ENCODE data around the gene FOXJ2. TPM values are rescaled to one million over a fixed set of nuclear protein-coding genes. Genes with fewer than 3 reads are reported as not detected.
"Not testable (repeated sequence)": the region's sequence is repeated elsewhere in the genome, so short reads cannot be mapped to it uniquely, and the experiment has no call there.

The FOXJ2 gene
- total RNA-seq: 19.4 TPM

DNA sequence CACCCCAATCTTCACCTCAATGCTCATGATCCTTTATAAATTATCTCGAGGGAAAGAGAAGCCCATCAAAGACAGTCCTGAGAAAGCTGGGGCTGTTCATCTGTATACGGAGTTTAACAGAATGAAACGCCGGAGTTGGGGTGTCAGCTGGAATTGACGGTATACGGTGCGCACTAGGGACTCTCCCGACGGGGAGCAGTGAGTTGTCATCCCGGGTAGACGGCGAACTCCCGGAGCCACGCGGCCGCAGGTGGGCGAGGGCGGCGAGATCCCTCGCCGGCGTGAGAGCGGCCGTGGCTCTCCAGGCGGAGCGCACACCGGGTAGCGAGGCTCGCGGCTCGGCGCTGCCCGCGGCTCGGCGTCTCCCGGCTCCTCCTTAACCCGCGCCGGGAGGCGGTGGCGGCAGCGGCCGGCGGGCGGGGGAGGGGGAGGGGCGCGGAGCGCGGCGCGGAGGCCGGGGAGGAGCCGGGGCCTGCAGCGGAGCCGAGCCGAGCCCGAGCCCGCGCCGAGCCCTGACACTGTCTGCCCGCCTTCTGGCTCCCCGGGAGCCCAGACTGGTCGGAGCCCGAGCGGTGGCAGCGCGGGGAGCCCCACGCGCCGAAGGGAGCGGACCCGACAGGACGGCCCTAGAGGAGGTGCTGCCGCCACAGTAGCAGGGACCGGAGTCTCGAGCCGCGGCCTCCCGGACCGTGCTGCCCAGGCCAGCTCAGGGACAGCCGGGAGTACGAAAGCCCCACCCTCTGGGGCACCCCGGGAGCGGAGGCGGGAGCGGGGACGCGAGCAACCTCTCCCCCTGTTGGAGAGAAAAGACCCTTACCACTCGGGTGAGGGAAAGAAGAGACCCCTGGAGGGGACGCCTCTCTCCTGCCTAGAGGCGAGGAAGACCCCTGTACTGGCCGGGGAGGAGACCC, at the start of gene FOXJ2:
FOXJ2 (plus strand) TSS at position 475 of the 911 bp plus-strand sequence. CDS start 7,117 bp downstream, outside the sequence.
- peaks cover 53% of the 10 kb centered on the region for H3K4me1 ChIP-seq (ENCODE audit: insufficient read depth, low read length)
- peak within 1 kb of the TSS; percentile 84 for H3K4me3 ChIP-seq (ENCODE audit: low read length)
- H3K27me3 ChIP-seq (ENCODE audit: insufficient read depth, low read length): no peaks in the 10 kb centered on the region
- H3K9me3 ChIP-seq (ENCODE audit: low read depth, low read length): no peaks in the 10 kb centered on the region

DNA sequence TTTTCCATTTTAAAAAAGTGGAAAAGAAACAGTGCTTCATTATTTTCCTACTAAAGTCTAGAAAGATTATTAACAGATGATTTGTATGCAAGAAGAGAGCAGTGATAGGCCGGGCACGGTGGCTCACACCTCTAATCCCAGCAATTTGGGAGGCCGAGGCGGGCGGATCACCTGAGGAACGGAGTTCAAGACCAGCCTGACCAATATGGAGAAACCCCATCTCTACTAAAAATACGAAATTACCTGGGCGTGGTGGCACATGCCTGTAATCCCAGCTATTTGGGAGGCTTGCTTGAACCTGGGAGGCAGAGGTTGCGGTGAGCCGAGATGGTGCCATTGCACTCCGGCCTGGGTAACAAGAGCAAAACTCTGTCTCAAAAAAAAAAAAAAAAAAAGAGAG, 49.5 kb upstream of the FOXJ2 start:
- H3K4me3 ChIP-seq (ENCODE audit: low read length); H3K27me3 ChIP-seq (ENCODE audit: insufficient read depth, low read length); H3K9me3 ChIP-seq (ENCODE audit: low read depth, low read length): not testable (repeated sequence)
- peaks cover 24% of the 10 kb centered on the region for H3K4me1 ChIP-seq (ENCODE audit: insufficient read depth, low read length)

DNA sequence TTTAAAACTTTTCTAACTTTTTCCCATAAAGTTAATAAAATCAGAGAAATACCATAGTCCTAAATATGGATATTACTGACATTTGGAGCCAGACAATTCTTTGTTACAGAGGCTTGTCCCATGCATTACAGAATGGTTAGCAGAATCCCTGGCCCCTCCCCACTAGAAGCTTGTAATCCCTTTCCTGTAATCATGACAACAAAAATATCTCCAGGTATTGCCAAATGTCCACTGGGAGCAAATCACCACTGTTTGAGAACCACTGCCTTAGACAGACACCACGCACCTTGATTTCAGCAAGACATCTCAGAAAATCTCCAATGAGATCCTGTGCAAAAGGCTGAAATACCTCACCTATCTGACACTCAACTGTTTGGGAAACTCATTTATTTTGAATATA, 49.1 kb upstream of the FOXJ2 start:
- not testable (repeated sequence) for H3K9me3 ChIP-seq (ENCODE audit: low read depth, low read length)

DNA sequence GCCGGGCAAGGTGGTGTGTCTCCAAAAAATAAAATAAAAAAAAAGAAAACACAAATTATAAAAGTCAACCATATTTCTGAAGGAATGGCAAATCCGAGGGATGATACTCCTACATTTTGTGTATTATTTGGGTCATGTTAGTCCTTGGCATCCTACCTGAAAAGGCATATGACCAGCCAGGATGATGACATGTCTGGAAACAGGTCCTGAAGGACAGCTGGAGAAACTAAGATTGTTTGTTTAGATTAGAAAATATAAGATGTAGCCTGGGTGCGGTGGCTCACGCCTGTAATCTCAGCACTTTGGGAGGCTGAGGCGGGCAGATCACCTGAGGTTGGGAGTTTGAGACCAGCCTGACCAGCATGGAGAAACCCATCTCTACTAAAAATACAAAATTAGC, 47.6 kb upstream of the FOXJ2 start:
- H3K4me3 ChIP-seq (ENCODE audit: low read length): no peak overlapping the region
- no peaks in the 10 kb centered on the region for H3K9me3 ChIP-seq (ENCODE audit: low read depth, low read length)
- H3K27me3 ChIP-seq (ENCODE audit: insufficient read depth, low read length): no peaks in the 10 kb centered on the region
- peaks cover 32% of the 10 kb centered on the region for H3K4me1 ChIP-seq (ENCODE audit: insufficient read depth, low read length)

More for the DNA sequence above, 49.1 kb upstream of the FOXJ2 start:
- H3K4me3 ChIP-seq (ENCODE audit: low read length); H3K27me3 ChIP-seq (ENCODE audit: insufficient read depth, low read length): not testable (repeated sequence)
- peaks cover 24% of the 10 kb centered on the region for H3K4me1 ChIP-seq (ENCODE audit: insufficient read depth, low read length)

DNA sequence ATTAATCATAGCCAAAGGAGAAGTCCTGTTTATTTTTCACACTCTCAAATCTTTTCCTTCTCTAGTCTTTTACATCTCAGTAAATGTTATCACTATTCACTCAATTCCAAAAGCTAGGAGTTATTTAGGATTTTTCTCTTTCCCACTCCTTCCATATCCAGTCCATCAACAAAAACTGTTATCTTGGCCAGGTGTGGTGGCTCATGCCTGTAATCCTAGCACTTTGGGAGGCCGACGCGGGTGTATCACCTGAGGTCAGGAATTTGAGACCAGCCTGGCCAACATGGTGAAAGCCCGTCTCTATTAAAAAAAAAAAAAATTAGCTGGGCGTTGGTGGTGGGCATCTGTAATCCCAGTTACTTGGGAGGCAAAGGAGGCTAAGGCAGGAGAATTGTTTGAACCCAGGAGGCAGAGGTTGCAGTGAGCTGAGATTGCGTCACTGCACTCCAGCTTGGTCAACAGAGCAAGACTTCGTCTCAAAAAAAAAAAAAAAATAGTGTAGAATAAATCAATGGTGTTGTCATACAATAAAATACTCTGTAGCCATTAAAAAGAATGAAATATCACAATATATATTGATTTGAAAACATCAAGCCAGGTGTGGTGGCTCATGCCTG, 46.6 kb upstream of the FOXJ2 start:
- no peaks in the 10 kb centered on the region for H3K27me3 ChIP-seq (ENCODE audit: insufficient read depth, low read length)
- H3K4me3 ChIP-seq (ENCODE audit: low read length): no peak overlapping the region
- H3K9me3 ChIP-seq (ENCODE audit: low read depth, low read length): no peaks in the 10 kb centered on the region
- peaks cover 42% of the 10 kb centered on the region for H3K4me1 ChIP-seq (ENCODE audit: insufficient read depth, low read length)

DNA sequence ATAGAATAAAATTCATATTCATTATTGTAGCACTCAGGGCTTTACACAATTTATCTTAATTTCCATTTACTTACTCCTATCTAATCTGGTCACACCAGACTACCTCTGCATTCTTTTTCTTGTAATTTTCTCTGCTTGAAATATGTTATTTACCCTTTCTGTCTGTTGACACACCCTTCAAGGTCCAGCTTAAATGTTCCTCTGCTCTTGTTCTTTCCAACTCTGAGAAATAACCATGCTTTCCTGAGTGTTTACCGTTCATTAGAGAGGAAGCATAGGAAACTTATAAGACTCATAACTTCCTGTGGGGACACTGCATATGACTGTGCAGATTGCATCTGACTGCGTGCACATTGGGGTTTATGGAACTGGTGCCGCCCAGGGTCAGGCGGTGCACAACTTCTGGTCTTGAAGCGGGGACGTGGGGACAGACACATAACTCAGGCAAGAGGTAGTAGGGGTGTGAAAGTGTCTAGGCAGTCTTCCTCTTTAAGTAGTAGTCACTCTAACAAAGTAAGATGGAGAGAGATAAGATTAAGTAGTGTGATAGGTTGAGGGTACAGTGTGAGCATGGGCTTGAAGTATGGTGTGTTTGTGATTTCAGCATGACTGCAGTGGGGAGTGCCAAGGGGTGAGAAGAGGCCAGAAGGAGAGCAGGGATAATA, 42.6 kb upstream of the FOXJ2 start:
- H3K9me3 ChIP-seq (ENCODE audit: low read depth, low read length): no peaks in the 10 kb centered on the region
- no peaks in the 10 kb centered on the region for H3K27me3 ChIP-seq (ENCODE audit: insufficient read depth, low read length)
- no peak overlapping the region for H3K4me3 ChIP-seq (ENCODE audit: low read length)
- H3K4me1 ChIP-seq (ENCODE audit: insufficient read depth, low read length): peaks cover 60% of the 10 kb centered on the region

DNA sequence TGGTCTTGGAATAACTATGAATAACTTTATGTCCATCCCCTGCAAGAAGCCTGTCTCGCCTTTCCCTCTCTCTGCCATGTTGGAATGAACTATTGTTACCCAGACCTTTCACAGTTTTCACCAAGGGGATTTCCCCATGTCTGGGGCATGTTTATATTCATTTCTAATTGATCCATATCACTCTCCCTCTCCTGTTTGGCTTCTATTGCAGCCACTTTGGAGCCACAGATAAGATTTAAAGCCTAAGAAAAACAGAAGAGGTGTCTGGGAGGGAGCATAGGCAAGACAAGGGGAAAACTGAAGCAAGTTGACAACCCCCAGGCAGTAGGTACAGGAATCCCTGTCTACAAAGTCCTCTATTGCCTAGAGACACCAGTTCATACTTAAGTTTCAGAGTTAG, 41.0 kb upstream of the FOXJ2 start:
- Histone ChIP-seq H3K4me3 (ENCODE audit: low read length) (no peak overlapping the region), H3K4me1 (ENCODE audit: insufficient read depth, low read length) (peaks cover 57% of the 10 kb centered on the region), H3K9me3 (ENCODE audit: low read depth, low read length) (no peaks in the 10 kb centered on the region), H3K27me3 (ENCODE audit: insufficient read depth, low read length) (no peaks in the 10 kb centered on the region)

DNA sequence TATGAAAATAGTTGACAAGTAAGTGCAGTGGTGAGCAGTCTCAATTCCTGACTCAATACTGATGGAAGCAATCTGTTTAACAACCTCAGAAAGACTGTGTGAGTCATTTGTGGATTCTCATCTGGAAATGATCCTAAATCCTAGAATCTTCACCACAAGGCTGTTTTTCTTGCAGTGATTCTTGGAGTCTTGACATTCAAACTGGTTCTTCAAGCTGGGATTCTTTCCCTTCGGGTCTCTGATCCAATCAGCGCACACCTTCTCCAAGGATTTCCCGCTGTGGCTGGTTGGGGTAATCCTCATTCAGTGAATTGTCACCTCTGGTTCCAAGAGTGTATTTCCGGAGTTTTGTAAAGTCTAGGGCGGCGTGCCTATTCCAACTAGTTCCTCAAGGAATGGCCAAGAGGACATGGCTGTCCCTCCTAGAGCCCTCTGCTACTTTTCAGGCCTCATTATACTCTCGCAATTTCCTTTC, 37.7 kb upstream of the FOXJ2 start:
- H3K27me3 ChIP-seq (ENCODE audit: insufficient read depth, low read length): no peaks in the 10 kb centered on the region
- H3K9me3 ChIP-seq (ENCODE audit: low read depth, low read length): no peaks in the 10 kb centered on the region
- H3K4me3 ChIP-seq (ENCODE audit: low read length): no peak overlapping the region
- H3K4me1 ChIP-seq (ENCODE audit: insufficient read depth, low read length): peaks cover 36% of the 10 kb centered on the region

DNA sequence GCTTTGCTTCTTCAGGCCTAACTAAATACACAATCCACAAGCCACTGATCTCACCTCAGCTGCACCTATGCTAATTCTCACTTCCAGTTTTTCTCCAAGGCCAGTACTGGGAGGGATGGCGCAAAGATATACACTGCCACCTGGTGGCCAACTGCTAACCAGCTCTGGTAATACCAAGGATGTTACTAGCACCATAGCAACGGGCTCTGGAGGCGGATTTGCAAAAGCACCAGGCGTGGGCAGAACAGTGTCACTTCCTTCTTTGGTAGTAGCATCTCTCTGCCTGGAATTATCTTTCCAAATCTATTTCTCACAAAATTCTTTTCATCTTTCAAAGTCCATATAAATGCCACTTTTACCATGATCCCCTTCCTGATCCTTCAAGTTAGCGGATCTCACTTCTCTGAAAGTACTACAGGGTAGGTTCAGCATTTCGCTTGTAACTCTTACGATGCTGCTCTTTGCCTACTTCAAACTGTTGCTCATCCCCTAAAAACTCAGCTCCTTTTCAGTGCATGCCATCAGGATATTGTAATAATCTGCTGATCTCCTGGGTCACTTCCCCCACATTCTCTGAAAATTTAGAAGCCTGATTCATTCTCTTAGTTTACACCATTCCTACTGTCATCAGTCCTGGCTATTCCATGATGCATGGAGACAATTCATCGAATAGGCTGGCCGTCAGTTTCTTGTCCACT, 37.1 kb upstream of the FOXJ2 start:
- peaks cover 30% of the 10 kb centered on the region for H3K4me1 ChIP-seq (ENCODE audit: insufficient read depth, low read length)
- H3K4me3 ChIP-seq (ENCODE audit: low read length): no peak overlapping the region
- no peaks in the 10 kb centered on the region for H3K9me3 ChIP-seq (ENCODE audit: low read depth, low read length)
- H3K27me3 ChIP-seq (ENCODE audit: insufficient read depth, low read length): no peaks in the 10 kb centered on the region

DNA sequence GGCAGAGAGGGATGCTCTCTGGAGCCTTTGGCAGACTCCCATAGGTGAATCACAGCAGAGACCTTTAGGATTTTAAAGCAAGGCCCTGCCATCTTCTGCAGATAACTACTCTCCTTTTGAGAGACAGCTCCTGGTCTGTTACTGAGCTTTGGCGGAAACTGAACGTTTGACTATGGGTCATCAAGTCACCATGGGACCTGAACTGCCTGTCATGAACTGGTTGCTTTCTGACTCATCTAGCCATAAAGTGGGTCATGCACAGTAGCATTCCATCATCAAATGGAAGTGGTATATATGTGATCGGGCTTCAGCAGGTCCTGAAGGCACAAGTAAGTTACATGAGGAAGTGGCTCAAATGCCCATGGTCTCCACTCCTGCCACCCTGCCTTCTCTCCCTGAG, 31.7 kb upstream of the FOXJ2 start:
- not testable (repeated sequence) for H3K4me1 ChIP-seq (ENCODE audit: insufficient read depth, low read length); H3K9me3 ChIP-seq (ENCODE audit: low read depth, low read length); H3K4me3 ChIP-seq (ENCODE audit: low read length); H3K27me3 ChIP-seq (ENCODE audit: insufficient read depth, low read length)

DNA sequence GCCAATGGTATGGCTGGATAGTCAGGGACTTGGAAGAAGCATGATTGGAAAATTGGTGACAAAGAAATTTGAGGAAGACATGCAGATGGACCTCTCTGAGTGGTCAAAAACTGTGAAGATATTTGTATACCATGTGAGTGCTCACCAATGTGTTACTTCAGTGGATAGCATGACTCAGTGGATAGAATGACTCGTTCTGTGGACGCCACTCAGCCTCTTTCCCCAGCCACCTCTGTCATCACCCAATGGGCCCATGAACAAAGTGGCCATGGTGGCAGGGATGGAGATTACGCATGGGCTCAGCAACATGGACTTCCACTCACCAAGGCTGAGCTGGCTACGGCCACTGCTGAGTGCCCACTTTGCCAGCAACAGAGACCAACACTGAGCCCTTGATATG, 31.0 kb upstream of the FOXJ2 start:
- not testable (repeated sequence) for H3K4me1 ChIP-seq (ENCODE audit: insufficient read depth, low read length); H3K9me3 ChIP-seq (ENCODE audit: low read depth, low read length); H3K4me3 ChIP-seq (ENCODE audit: low read length); H3K27me3 ChIP-seq (ENCODE audit: insufficient read depth, low read length)

DNA sequence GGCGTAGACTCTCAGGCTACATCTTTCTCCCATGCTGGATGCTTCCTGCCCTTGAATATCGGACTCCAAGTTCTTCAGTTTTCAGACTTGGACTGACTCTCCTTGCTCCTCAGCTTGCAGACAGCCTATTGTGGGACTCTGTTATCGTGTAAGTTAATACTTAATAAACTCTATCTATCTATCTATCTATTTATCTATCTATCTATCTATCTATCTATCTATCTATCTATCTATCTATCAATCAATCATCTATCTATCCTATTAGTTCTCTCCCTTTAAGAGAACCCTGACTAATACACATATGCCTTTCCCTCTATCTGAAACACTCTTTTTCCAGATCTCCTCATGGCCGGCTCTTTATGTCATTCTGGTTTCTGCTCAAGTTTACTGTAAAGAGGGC, 27.6 kb upstream of the FOXJ2 start:
- H3K4me3 ChIP-seq (ENCODE audit: low read length); H3K27me3 ChIP-seq (ENCODE audit: insufficient read depth, low read length); H3K9me3 ChIP-seq (ENCODE audit: low read depth, low read length); H3K4me1 ChIP-seq (ENCODE audit: insufficient read depth, low read length): not testable (repeated sequence)

DNA sequence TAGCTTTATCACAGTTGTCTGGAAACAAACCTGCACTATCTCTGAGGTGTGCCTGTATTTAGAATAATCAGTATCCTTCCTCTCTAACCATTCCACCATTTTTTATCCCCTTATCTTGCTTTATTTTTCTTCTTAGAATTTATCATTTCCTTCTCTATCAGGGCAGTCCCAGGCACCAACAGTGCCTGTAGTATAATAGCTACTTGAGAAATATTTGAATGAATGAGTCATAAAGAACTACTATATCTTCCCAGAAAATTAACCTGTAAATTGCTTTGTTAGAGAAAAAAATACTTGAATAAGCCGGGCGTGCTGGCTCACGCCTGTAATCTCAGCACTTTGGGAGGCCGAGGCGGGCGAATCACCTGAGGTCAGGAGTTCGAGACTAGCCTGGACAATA, 21.2 kb upstream of the FOXJ2 start:
- no peaks in the 10 kb centered on the region for H3K9me3 ChIP-seq (ENCODE audit: low read depth, low read length)
- H3K27me3 ChIP-seq (ENCODE audit: insufficient read depth, low read length): no peaks in the 10 kb centered on the region
- no peak overlapping the region for H3K4me3 ChIP-seq (ENCODE audit: low read length)
- H3K4me1 ChIP-seq (ENCODE audit: insufficient read depth, low read length): no peaks in the 10 kb centered on the region

DNA sequence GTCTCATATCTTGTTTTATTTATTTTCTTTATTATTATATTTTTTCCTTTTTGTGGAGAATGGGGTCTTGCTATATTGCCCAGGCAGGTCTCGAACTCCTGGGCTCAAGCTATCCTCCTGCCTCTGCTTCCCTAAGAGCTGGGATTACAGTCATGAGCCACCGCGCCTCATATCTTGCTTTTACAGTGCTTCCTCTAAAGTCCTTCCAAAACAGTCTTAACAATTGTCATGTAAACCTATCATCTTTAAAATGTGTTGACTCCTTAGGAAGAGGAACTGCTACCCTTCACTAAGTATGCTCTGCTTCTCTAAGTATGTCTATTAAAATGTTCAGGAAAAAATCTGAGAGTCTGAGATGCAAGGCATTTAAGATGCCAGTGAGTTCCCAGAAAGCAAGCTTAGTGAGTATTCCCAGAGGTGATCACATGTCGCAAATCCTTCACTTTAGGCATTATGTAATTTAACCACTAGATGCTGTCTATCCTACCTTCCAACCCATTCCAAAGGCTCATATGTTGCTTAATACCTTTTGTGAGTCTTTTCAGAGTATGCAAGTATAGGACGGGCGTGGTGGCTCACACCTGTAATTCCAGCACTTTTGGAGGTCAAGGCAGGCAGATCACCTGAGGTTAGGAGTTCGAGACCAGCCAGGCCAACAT, 19.7 kb upstream of the FOXJ2 start:
- no peaks in the 10 kb centered on the region for H3K4me1 ChIP-seq (ENCODE audit: insufficient read depth, low read length)
- H3K9me3 ChIP-seq (ENCODE audit: low read depth, low read length): no peaks in the 10 kb centered on the region
- peaks cover 10% of the 10 kb centered on the region for H3K27me3 ChIP-seq (ENCODE audit: insufficient read depth, low read length)
- H3K4me3 ChIP-seq (ENCODE audit: low read length): no peak overlapping the region
